ENCODE measurements around the gene CRYL1. TPM values are rescaled to one million over a fixed set of nuclear protein-coding genes. Genes with fewer than 3 reads are reported as not detected.

CRYL1 gene
- total RNA-seq, result 1 to 10 TPM; 5.2 to 9.0 TPM

- Mint-ChIP-seq H3K9me3 (no peaks in the 10 kb centered on the region), H3K36me3 (no peaks in the 10 kb centered on the region), H3K4me3 (peak within 1 kb of the TSS; percentile 88), H3K27me3 (peaks cover 0 to 7% of the 10 kb centered on the region in 2 donors), H3K4me1 (ENCODE audit: low read depth in 2 of 2) (peaks cover 17% of the 10 kb centered on the region in 2 donors), H3K27ac (peak within 1 kb of the TSS; percentile 84 to 90)
- ATAC-seq (peak; percentile 94 to 97), DNase-seq (ENCODE audit: low spot score) (peak; percentile 80)
Observed at GRCh38 chr13:20525601-20526544, at the start of gene CRYL1. CRYL1 (minus strand) TSS chr13:20525857; CDS start chr13:20525794, 63 bp downstream.

GRCh38 chr13:20573636-20574035 lies 48.0 kb upstream of the CRYL1 start:
- no peak for ATAC-seq
- H3K9me3 Mint-ChIP-seq, result no peaks in the 10 kb centered on the region
- DNase-seq (ENCODE audit: low spot score), result no peak
- no peaks in the 10 kb centered on the region for H3K4me1 Mint-ChIP-seq (ENCODE audit: low read depth in 2 of 2)
- H3K27me3 Mint-ChIP-seq, result no peaks in the 10 kb centered on the region
- H3K36me3 Mint-ChIP-seq, result peaks cover 22% of the 10 kb centered on the region
- no peak overlapping the region for H3K4me3 Mint-ChIP-seq
- no peak overlapping the region for H3K27ac Mint-ChIP-seq

GRCh38 chr13:20573186-20573585 lies 47.5 kb upstream of the CRYL1 start:
- no peaks in the 10 kb centered on the region for H3K4me1 Mint-ChIP-seq (ENCODE audit: low read depth in 2 of 2)
- no peak for DNase-seq (ENCODE audit: low spot score)
- no peak overlapping the region for H3K4me3 Mint-ChIP-seq
- ATAC-seq, result no peak
- H3K27ac Mint-ChIP-seq, result no peak overlapping the region
- H3K9me3 Mint-ChIP-seq, result no peaks in the 10 kb centered on the region
- H3K36me3 Mint-ChIP-seq, result peaks cover 17% of the 10 kb centered on the region
- no peaks in the 10 kb centered on the region for H3K27me3 Mint-ChIP-seq

GRCh38 chr13:20571676-20572075 lies 46.0 kb upstream of the CRYL1 start:
- H3K27ac Mint-ChIP-seq, result no peak overlapping the region

GRCh38 chr13:20570517-20570916 lies 44.9 kb upstream of the CRYL1 start:
- no peak overlapping the region for H3K4me3 Mint-ChIP-seq
- no peaks in the 10 kb centered on the region for H3K9me3 Mint-ChIP-seq
- ATAC-seq (no peak), DNase-seq (ENCODE audit: low spot score) (no peak)
- peaks cover 7 to 13% of the 10 kb centered on the region in 2 donors for H3K4me1 Mint-ChIP-seq (ENCODE audit: low read depth in 2 of 2)
- no peaks in the 10 kb centered on the region for H3K36me3 Mint-ChIP-seq
- no peak overlapping the region for H3K27ac Mint-ChIP-seq
- H3K27me3 Mint-ChIP-seq, result no peaks in the 10 kb centered on the region

More at GRCh38 chr13:20571676-20572075, 46.0 kb upstream of the CRYL1 start:
- H3K4me3 Mint-ChIP-seq, result no peak overlapping the region
- no peaks in the 10 kb centered on the region for H3K9me3 Mint-ChIP-seq
- DNase-seq (ENCODE audit: low spot score) (no peak), ATAC-seq (no peak)
- no peaks in the 10 kb centered on the region for H3K27me3 Mint-ChIP-seq
- H3K4me1 Mint-ChIP-seq (ENCODE audit: low read depth in 2 of 2), result peaks cover 7 to 8% of the 10 kb centered on the region in 2 donors
- H3K36me3 Mint-ChIP-seq, result peaks cover 7% of the 10 kb centered on the region

- ATAC-seq (no peak), DNase-seq (ENCODE audit: low spot score) (no peak)
- Mint-ChIP-seq H3K4me3 (peak overlapping the region; percentile 88), H3K9me3 (no peaks in the 10 kb centered on the region), H3K4me1 (ENCODE audit: low read depth in 2 of 2) (peaks cover 7 to 13% of the 10 kb centered on the region in 2 donors), H3K36me3 (peaks cover 13% of the 10 kb centered on the region), H3K27ac (peak overlapping the region; percentile 79 to 91), H3K27me3 (no peaks in the 10 kb centered on the region)
Observed at GRCh38 chr13:20567881-20568528, 42.3 kb upstream of the CRYL1 start.

- Mint-ChIP-seq H3K27ac (peak within 1 kb of the TSS; percentile 79 to 91), H3K9me3 (no peaks in the 10 kb centered on the region), H3K27me3 (no peaks in the 10 kb centered on the region), H3K36me3 (peaks cover 13% of the 10 kb centered on the region), H3K4me3 (peak within 1 kb of the TSS; percentile 88), H3K4me1 (ENCODE audit: low read depth in 2 of 2) (peaks cover 7 to 13% of the 10 kb centered on the region in 2 donors)
- ATAC-seq (peak; percentile 96), DNase-seq (ENCODE audit: low spot score) (peak; percentile 92)
Observed at GRCh38 chr13:20566898-20567874, 41.5 kb upstream of the CRYL1 start, which contains the start of gene IFT88. IFT88 (plus strand) TSS chr13:20567157; CDS start chr13:20574386, 7,229 bp downstream.

- no peaks in the 10 kb centered on the region for H3K9me3 Mint-ChIP-seq
- no peak for ATAC-seq
- peaks cover 13% of the 10 kb centered on the region for H3K36me3 Mint-ChIP-seq
- H3K27me3 Mint-ChIP-seq, result no peaks in the 10 kb centered on the region
- no peak for DNase-seq (ENCODE audit: low spot score)
- peak overlapping the region; percentile 88 for H3K4me3 Mint-ChIP-seq
- peaks cover 7 to 13% of the 10 kb centered on the region in 2 donors for H3K4me1 Mint-ChIP-seq (ENCODE audit: low read depth in 2 of 2)
- peak overlapping the region; percentile 79 to 91 for H3K27ac Mint-ChIP-seq
Observed at GRCh38 chr13:20566468-20566897, 40.8 kb upstream of the CRYL1 start.

- peaks cover 7 to 13% of the 10 kb centered on the region in 2 donors for H3K4me1 Mint-ChIP-seq (ENCODE audit: low read depth in 2 of 2)
- peaks cover 13% of the 10 kb centered on the region for H3K36me3 Mint-ChIP-seq
- H3K27me3 Mint-ChIP-seq, result no peaks in the 10 kb centered on the region
- ATAC-seq, result no peak
- H3K27ac Mint-ChIP-seq, result no peak overlapping the region
- H3K4me3 Mint-ChIP-seq, result peak overlapping the region; percentile 88
- no peaks in the 10 kb centered on the region for H3K9me3 Mint-ChIP-seq
- no peak for DNase-seq (ENCODE audit: low spot score)
Observed at GRCh38 chr13:20565115-20565736, 39.6 kb upstream of the CRYL1 start.

GRCh38 chr13:20561741-20562140 lies 36.1 kb upstream of the CRYL1 start:
- no peak for DNase-seq (ENCODE audit: low spot score)
- H3K27me3 Mint-ChIP-seq, result no peaks in the 10 kb centered on the region
- H3K4me3 Mint-ChIP-seq, result no peak overlapping the region
- peaks cover 0 to 6% of the 10 kb centered on the region in 2 donors for H3K4me1 Mint-ChIP-seq (ENCODE audit: low read depth in 2 of 2)
- no peak for ATAC-seq
- peaks cover 13% of the 10 kb centered on the region for H3K36me3 Mint-ChIP-seq
- no peak overlapping the region for H3K27ac Mint-ChIP-seq
- no peaks in the 10 kb centered on the region for H3K9me3 Mint-ChIP-seq

GRCh38 chr13:20559659-20560356 lies 34.2 kb upstream of the CRYL1 start:
- H3K4me1 Mint-ChIP-seq (ENCODE audit: low read depth in 2 of 2), result no peaks in the 10 kb centered on the region
- H3K27ac Mint-ChIP-seq, result no peak overlapping the region
- H3K27me3 Mint-ChIP-seq, result no peaks in the 10 kb centered on the region
- peaks cover 5% of the 10 kb centered on the region for H3K36me3 Mint-ChIP-seq
- H3K9me3 Mint-ChIP-seq, result no peaks in the 10 kb centered on the region
- H3K4me3 Mint-ChIP-seq, result no peak overlapping the region
- ATAC-seq, result no peak
- no peak for DNase-seq (ENCODE audit: low spot score)

GRCh38 chr13:20558982-20559381 lies 33.3 kb upstream of the CRYL1 start:
- Mint-ChIP-seq H3K4me1 (ENCODE audit: low read depth in 2 of 2) (no peaks in the 10 kb centered on the region), H3K36me3 (no peaks in the 10 kb centered on the region)
- ATAC-seq, result no peak

More at GRCh38 chr13:20558982-20559381, 33.3 kb upstream of the CRYL1 start:
- no peak for DNase-seq (ENCODE audit: low spot score)
- Mint-ChIP-seq H3K27me3 (no peaks in the 10 kb centered on the region), H3K9me3 (no peaks in the 10 kb centered on the region), H3K27ac (no peak overlapping the region), H3K4me3 (no peak overlapping the region)

Data from natural killer cell treated with Interleukin-12 subunit alpha and Interleukin-12 subunit beta and Interleukin-15 and Interleukin-18, amount 100 ng/mL, for 72 hours (primary cell).